Eye (tissue), 1 donor: ENCODE results near the gene RNF38.
"Not testable (repeated sequence)": the region's sequence is repeated elsewhere in the genome, so short reads cannot be mapped to it uniquely, and the experiment has no call there.

Experiments used
- DNase-seq: peaks from one replicate; pipeline ENCODE4 v3.0.0-alpha.2; 2015

The RNF38 gene

DNA sequence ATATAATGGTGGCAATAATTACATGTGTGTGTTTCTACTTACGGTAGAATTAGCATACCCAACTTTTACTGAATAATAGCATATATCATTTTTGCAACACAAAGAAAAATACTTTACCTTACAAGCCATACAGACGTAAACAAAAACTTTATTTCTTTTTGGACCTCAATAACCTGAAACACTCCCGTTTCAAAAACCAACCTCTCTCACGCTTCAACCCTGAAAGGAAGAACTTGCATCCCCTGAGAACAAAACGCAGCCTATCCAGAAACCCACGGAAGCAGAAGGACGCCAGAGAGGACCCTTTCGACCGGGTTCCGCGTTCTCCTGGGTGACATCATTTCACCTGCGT, at the start of gene RNF38:
Gene RNF38, minus strand, starts transcription at position 290 of the 352 bp plus-strand sequence. Its CDS starts 161 bp downstream, at position 129.
- DNase-seq: no peak

DNA sequence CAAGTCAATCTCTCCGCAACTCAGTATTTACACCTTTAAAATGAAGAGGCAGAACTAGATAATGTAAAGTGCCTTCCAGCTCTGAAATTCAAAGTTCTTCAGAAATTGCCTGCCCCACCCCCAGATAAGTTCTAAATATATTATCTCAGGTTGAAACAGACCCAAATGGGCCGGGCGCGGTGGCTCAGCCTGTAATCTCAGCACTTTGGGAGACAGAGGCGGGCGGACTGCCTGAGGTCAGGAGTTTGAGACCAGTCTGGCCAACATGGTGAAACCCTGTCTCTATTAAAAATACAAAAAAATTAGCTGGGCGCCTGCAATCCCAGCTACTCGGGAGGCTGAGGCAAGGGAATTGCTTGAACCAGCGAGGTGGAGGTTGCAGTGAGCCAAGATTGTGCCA, 48.5 kb upstream of the RNF38 start:
- not testable (repeated sequence) for DNase-seq

DNA sequence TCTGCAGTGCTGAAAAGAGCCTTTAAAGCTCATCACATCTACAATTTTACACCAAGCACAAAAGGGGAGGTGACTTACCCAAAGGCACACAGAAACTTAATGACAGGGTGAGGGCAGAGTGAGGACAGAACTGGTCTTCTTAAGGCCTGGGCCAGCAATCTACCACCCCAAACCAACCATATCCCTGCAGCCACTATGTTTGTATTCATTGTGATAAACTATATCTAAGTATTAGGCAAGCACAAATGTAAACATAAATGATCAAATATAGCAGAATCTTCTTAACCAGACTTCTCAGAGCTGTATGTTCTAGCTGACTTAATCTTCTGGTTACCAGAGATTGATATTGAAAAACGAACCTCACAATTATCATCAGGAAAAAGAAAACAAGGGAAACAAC, 47.9 kb upstream of the RNF38 start:
- DNase-seq: no peak

DNA sequence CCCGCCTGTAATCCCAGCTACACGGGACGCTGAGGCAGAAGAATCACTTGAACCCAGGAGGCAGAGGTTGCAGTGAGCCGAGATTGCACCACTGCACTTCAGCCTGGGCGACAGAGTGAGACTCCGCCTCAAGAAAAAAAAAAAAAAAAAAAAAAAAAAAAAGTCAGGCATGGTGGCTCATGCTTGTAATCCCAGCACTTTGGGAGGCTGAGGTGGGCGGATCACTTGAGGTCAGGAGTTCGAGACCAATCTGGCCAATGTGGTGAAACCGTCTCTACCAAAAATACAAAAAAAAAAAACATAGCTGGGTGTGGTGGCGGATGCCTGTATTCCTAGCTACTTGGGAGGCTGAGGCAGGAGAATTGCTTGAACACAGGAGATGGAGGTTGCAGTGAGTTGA, 46.6 kb upstream of the RNF38 start:
- not testable (repeated sequence) for DNase-seq

DNA sequence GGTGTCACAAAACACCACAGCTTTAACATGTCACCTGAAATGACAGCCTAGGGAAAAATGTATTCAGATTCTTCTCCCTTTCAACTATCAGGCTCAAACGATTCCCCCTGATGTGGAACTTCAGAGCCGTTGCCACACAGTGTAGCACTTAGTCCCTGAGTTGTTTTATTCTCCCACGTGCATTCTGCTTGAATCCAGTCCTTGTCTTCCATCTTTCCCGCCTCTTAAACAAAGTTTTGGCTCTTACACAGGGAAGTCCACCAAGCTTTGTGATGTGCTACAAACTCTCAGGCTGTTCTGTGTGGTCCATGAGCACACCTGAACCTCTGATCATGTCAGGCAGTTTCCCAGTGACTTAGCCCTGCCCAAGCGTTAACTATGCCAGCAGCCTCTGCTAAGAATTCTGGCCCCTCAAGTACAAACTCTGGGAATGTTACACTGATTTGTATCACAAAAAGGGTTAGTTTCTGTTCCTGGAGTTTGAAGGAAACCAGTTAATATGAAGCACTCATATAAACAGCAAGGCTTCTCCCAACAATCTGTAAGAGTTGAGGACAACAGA, 45.8 kb upstream of the RNF38 start:
- no peak for DNase-seq

DNA sequence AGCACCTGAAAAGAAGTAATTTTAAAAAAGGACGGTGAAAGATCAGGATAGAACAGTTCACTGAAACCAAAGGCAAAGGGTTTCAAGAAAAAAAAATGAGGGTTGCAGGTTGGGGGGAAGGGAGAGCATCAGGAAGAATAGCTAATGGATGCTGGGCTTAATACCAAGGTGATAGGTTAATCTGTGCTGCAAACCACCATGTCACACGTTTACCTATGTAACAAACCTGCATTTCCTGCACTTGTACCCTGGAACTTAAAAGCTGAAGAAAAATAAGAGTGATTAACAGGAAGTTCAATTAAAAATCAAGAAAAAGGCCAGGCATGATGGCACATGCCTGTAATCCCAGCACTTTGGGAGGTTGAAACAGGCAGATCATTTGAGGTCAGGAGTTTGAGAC, 44.1 kb upstream of the RNF38 start:
- no peak for DNase-seq

DNA sequence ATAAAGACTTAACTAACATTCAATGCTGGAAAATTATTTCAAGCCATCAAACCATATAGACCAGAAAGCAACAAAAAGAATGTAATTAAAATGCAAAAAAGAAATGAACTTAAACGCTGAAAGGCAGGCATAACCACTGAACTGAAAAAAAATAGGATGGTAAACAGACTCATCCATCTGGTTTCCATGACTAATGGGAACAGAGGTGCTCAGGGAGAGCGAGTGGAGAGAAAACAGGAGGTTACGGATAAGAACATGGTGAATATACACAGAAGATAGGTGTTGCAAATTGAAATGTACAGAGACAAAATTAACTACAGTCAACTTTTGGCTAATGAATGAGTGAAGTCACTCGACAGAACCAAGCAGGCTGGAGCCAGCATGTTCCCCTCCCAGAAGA, 43.5 kb upstream of the RNF38 start:
- no peak for DNase-seq

DNA sequence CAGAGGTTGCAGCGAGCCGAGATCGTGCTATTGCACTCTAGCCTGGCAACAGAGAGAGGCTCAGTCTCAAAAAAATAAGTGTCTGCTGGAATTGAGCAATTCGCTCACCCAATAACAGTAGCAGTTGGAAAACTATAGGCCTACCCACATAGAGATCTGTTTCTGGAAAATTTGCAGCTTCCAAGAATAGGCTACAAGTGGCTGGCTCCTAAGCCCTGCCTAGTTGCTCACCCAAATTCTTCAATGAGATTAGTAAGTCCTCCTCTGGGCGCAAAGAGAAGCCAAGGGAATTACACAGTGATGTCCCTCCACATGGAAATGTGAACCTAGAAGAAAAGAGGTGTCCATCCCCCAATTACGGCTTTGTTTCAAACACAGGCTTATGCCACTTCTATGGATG, 42.6 kb upstream of the RNF38 start:
- no peak for DNase-seq

DNA sequence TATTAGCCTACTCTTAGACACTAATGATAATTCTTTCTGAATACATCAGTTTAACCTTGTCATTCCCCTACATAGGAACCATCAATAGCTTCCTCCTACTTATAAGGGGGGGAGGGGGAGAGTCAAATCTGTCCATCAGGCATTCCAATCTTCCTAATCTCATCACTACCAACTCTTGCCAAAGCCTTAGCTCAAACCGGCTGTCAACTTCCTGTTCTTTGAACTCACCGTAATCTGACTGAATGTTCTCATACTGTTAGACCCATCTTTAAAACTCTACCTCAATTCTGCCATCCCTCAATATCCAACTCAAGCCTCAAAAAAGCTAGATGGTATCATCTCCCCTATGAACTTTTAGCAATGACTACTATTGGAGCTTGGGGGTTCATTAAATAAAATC, 41.9 kb upstream of the RNF38 start:
- no peak for DNase-seq

DNA sequence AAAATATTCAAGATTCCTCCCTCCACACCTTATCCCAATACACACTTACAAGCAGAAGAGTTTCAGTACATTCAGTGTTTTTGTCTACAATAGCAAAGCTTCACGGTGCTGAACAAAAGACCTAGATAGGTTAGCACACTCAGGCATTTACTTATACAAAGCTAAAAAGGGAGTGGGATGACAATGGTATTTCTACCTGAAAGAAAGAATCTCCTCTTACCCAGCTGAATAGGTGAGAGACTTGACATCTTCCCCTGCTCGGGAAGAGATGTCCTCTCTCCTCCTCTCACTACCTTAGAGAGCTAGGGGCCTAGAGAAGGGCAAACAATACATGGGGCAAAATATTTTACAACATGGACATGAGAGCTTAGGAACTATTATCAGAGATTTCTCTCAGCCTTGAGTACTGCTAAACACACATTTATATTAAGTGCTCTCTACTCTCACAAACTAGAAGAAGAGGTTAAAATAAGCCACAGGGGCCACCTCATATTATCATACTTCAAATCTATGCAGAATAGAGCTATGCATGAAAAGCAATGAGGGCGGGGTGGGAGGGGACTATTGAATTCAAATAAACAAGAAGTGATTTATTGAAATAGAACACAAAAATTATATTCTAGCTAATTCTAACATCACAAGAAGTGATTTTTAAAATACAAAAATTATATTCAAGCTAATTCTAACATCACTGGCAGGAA, 38.6 kb upstream of the RNF38 start:
- no peak for DNase-seq

DNA sequence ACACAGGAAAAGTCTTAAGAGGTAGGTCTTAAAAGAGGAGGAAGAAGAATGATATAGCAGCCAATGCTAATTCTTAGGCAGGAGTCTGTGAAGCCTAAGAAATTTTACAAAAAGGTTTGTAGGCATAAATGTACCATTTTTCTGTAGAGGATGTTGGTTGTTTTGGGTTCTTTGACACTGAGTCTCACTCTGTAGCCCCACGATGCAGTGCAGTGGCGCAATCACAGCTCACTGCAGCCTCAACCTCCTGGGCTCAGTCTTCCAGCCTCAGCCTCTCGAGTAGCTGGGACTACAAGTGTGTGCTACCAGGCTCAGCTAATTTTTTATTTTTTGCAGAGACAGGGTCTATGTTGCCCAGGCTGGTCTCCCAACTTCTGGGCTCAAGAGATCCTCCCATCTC, 37.7 kb upstream of the RNF38 start:
- DNase-seq: no peak

DNA sequence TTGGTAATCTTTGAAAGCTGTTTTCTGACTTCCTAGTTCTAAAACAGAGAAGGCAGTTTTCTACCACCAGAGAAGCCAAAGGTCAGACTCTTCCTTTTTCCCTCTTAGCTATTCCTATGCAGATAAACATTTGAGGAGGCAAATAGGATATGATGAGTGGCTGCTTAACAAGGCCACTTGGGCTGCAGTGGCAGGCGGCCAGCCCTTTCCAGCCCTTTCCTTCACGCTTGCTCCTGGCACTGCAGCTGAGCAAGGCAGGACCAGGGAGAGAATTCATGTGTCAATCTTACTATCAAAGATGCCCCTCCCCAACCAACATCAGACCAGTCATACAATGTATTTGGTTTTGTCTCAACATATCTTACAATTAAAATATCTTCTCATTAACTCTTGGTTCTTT, 36.8 kb upstream of the RNF38 start:
- DNase-seq: no peak

DNA sequence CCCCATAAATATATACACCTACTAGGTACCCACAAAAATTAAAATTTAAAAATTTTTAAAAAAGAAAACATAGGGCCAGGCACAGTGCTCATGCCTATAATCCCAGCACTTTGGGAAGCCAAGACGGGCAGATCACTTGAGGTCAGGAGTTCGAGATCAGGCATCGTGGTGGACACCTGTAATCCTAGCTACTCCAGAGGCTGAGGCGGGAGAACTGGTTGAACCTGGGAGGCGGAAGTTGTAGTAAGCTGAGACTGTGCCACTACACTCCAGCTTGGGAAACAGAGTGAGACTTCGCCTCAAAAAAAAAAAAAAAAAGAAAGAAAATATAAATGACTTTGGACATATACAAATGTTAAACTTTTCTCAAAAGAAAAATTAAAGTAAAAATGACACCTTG, 33.3 kb upstream of the RNF38 start:
- no peak for DNase-seq

DNA sequence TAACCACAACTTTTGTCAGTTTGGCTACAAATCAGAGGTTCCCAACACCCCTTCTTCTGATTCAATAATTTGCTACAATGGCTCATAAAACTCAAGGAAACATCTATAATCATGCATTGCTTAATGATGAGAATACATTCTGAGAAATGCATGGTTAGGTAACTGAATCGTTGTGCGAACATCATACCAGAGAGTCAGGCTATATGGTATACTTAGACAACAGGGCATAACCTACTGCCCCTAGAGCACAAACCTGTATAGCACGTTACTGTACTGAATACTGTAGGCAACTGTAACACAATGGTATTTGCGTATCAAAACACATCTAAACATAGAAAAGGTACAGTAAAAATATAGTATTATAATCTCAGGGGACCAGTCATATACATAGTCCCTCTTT, 31.0 kb upstream of the RNF38 start:
- DNase-seq: no peak

DNA sequence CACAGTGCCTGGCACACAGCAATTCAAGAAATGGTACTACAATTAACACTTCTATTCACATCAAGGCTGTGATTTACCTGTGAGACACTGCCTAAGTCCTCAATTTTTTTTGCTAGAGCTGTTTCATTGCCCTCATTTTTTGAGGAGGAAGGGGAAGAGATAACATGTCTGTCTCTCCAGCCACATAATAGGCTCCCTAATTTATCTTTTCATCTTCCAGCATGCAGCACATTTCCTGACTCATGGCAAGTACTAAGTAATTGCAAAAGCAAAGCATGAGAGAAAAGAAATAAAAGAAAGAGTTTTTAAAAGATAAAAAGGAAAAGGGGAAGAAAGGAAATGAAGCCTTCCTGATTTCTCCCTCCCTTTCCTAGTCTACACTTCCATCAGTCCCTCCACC, 26.9 kb upstream of the RNF38 start:
- no peak for DNase-seq

DNA sequence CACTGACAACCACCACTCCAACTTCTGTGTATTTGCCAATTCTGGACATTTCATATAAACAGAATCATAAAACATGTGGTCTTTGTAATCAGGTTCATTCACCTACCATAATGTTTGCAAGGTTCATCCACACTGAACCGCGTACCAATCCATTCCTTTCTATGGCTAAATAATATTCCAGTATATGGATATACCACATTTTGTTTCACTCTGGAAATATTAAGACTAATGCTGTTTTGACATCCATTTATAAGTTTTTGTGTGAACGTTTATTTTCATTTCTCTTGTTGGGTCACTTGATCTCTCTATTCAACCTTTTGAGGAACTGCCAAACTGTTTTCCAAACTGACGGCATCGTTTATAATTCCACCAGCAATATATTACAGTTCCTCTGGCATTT, 26.3 kb upstream of the RNF38 start:
- no peak for DNase-seq

DNA sequence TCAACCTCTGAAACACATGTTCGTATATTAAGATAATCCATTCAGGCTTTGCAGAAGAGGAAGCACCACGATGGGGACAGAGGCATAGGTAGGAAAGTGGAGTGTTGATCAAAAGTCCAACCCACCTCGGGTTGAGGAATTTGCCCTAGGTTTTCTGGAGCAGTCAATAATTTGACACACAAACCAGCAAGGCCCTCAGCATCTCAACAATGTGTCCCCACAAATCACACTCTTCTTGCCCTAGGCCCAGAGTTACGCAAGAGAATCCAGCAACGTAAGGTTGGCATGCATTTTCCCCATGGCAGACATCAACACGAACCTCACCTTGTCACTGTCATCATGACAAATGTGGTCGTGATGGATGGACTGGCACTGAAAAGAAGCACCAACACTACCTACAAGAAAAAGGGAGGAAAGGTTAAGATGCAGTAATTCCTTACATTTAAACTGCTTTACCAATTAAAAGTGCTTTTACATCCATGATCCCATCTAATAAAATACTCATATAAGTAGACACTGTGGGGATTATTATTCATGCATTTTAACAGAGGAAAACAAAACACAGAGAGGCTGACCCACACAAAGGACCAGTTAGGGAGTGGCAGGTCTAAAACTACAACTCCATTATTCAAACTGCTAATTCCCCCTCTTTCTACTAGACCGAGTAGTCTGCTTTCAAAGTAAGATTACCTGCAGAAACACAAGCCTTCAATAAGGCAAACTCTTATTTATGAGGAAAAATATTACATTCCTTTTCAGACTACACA, 24.4 kb upstream of the RNF38 start:
- DNase-seq: no peak

DNA sequence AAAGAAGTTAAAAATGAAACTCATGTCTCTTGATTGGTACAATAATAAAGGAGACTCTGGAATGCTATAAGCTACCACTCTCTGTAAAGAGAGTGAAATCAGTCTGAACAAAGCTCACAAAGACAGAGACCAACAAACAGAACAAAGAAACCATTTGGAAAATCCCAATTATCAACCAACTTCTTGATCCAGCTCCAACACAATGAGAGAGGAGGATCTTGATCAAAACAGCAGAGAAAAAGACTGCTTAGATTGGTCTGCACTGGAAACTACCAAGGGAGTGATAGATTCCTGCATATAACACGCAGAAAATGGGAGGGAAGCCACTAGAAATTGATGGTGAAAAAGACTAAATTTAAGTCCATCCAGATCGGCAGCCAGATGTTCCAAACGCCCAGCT, 23.1 kb upstream of the RNF38 start:
- DNase-seq: no peak

DNA sequence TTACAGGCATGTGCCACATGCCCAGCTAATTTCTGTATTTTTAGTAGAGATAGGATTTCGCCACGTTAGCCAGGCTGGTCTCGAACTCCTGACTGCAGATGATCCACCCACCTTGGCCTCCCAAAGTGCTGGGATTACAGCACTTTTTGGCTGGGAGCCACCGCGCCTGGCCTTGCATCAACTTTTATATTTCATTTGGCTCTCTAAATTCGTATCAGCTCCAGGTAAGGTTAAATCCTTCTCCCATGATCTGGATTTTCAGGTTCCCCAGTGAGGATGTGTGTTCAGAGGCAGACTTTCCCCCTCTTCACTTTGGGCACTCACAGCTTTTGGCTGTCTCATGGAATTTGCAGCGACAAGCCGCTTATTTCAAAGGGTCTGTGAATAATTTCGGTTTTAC, 16.8 kb upstream of the RNF38 start:
- no peak for DNase-seq

DNA sequence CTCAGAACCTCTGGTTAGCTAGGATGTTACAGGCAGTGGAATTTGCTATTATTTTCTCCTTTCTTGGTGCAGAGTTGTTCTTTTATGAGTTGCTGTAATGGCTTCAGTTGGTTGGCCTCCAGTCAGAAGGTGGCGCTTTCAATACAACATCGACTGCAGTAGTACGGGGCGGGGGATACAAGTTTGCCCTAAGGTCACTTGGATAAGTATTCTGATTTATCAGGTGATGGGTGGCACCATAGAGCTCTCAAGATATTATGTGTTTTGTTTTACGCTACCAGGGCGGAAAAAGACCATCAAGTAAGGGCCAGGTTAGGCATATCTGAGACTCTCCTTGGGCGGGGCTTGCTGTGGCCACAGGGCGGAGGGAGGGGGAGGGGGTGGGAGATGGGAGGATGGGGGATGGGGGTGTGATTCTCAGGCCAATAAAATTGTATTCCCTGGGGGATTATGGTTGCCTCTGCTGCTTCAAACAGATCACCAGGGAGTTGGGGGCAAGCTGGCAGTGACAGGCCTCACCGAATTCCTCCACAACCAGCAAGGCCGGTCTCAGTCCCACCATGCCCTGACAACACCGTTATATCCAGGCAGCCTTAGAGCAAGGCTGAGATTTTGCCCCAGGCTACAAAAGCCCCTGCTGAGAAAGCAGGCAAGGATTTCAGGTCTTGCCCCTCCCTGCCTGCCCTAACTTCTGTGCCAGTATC, 15.9 kb upstream of the RNF38 start:
- no peak for DNase-seq

DNA sequence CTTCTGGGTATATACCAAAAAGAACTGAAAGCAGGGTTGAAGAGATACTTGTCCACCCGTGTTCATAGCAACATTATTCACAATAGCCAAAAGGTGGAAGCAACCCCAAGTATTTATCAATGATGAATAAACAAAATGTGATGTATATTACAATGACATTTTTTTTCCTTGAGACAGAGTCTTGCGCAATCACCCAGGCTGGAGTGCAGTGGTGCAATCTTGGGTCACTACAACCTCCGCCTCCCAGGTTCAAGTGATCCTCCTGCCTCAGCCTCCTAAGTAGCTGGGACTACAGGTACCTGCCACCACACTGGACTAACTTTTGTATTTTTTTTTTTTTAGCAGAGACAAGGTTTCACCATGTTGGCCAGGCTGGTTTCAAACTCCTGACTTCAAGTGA, 11.3 kb upstream of the RNF38 start:
- not testable (repeated sequence) for DNase-seq

DNA sequence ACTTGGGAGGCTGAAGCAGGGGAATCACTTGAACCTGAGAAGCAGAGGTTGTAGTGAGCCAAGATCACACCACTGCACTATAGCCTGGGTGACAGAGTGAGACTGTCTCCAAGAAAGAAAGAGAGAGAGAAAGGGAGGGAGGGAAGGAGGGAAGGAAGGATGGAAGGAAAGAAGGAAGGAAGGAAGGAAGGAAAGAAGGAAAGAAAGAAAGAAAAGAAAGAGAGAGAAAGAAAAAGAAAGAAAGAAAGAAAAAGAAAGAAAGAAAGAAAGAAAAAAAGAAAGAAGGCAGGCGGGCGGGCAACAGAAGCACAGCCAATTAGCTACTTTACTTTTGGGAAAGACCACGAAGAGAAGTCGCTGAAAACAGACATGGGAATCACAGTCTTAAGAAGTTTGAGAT, 9.0 kb upstream of the RNF38 start:
- DNase-seq: not testable (repeated sequence)

DNA sequence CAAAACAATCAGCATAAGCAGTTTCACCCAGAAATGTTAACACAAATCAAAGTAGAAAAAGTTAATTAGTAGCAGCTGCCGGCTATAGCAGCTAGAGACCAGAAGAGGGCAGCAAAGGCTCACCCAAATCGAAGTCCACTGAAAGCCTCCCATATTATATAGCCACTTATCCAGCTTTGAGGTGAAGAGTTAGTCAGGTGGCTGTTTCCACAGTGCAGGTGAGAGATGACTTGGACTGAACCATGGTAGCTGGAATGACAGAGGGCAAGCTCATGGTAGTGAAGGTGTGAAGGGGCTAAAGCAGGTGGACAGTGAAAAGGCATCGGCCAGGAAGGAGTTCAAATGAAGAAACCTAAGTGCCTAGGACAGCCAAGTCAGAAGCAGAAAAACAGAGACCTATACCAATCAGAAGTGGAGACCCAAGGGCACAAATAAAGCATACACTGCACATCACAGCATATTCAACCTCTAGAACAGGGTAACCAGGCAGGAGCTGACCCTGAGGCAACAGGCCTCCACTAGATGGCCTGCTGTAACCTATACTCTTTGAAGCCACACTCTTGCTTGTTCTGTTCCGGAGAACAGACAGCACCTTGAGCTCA, 7.2 kb upstream of the RNF38 start:
- DNase-seq: peak; percentile 83
